Measurements from ENCODE around the gene PRMT2.
"Not testable (repeated sequence)": the region's sequence is repeated elsewhere in the genome, so short reads cannot be mapped to it uniquely, and the experiment has no call there.

The PRMT2 gene

GRCh38 chr21:46624050-46624449 lies 11.4 kb upstream of the PRMT2 start:
- TF ChIP-seq CTCF (conservative IDR thresholded peaks at IDR 0.05; ENCODE audit: low read length): no peak
- H3K4me3 ChIP-seq (ENCODE audit: low read length): no peak overlapping the region
- DNase-seq (ENCODE audit: low read depth): no peak

GRCh38 chr21:46625759-46626158 lies 9.7 kb upstream of the PRMT2 start:
- no peak for TF ChIP-seq CTCF (conservative IDR thresholded peaks at IDR 0.05; ENCODE audit: low read length)
- no peak overlapping the region for H3K4me3 ChIP-seq (ENCODE audit: low read length)
- DNase-seq (ENCODE audit: low read depth): no peak

- TF ChIP-seq CTCF (conservative IDR thresholded peaks at IDR 0.05; ENCODE audit: low read length): no peak
Observed at GRCh38 chr21:46626536-46626935, 8.9 kb upstream of the PRMT2 start.

GRCh38 chr21:46626975-46627501 lies 8.4 kb upstream of the PRMT2 start:
- no peak for TF ChIP-seq CTCF (conservative IDR thresholded peaks at IDR 0.05; ENCODE audit: low read length)
- DNase-seq (ENCODE audit: low read depth): no peak

More at GRCh38 chr21:46626536-46626935, 8.9 kb upstream of the PRMT2 start:
- no peak for DNase-seq (ENCODE audit: low read depth)
- H3K4me3 ChIP-seq (ENCODE audit: low read length): no peak overlapping the region

GRCh38 chr21:46627726-46628125 lies 7.7 kb upstream of the PRMT2 start:
- no peak overlapping the region for H3K4me3 ChIP-seq (ENCODE audit: low read length)
- no peak for DNase-seq (ENCODE audit: low read depth)
- no peak for TF ChIP-seq CTCF (conservative IDR thresholded peaks at IDR 0.05; ENCODE audit: low read length)

More at GRCh38 chr21:46626975-46627501, 8.4 kb upstream of the PRMT2 start:
- no peak overlapping the region for H3K4me3 ChIP-seq (ENCODE audit: low read length)

GRCh38 chr21:46628868-46629267 lies 6.6 kb upstream of the PRMT2 start:
- no peak overlapping the region for H3K4me3 ChIP-seq (ENCODE audit: low read length)
- TF ChIP-seq CTCF (conservative IDR thresholded peaks at IDR 0.05; ENCODE audit: low read length): no peak
- DNase-seq (ENCODE audit: low read depth): no peak

- DNase-seq (ENCODE audit: low read depth); H3K4me3 ChIP-seq (ENCODE audit: low read length): not testable (repeated sequence)
Observed at GRCh38 chr21:46630915-46631314, 4.6 kb upstream of the PRMT2 start.

GRCh38 chr21:46633566-46633965 lies 1.9 kb upstream of the PRMT2 start:
- DNase-seq (ENCODE audit: low read depth): no peak
- H3K4me3 ChIP-seq (ENCODE audit: low read length): no peak overlapping the region
- TF ChIP-seq CTCF (conservative IDR thresholded peaks at IDR 0.05; ENCODE audit: low read length): no peak

Measured in AG10803 (cell line).